ENCODE measurements around the gene ZYG11B.
"Not testable (repeated sequence)": the region's sequence is repeated elsewhere in the genome, so short reads cannot be mapped to it uniquely, and the experiment has no call there.

ZYG11B gene

DNA sequence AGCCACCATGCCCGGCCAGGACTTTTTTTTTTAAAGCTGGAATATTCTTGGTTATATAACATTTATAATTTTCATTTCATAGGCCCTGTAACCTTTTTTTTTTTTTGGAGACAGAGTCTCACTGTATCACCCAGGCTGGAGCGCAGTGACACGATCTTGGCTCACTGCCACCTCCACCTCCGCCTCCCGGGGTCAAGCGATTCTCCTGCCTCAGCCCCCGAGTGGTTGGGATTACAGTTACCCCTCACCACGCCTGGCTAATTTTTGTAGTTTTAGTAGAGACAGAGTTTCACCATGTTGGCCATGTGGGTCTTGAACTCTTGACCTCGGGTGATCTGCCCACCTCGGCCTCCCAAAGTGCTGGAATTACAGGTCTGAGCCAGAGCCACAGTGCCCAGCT lies 12.6 kb downstream of the ZYG11B start:
- Histone ChIP-seq H3K4me1 (ENCODE audit: control insufficient read depth, insufficient read depth, low read length, poor library complexity, severe bottlenecking) (no peaks in the 10 kb centered on the region), H3K36me3 (ENCODE audit: control insufficient read depth, insufficient read depth, low read length) (peaks cover 15% of the 10 kb centered on the region), H3K27ac (ENCODE audit: low read depth, low read length, severe bottlenecking) (no peak overlapping the region), H3K4me3 (ENCODE audit: extremely low read depth, insufficient read depth, low read length, poor library complexity, severe bottlenecking) (no peak overlapping the region), H3K9me3 (ENCODE audit: control insufficient read depth, low read length) (peaks cover 3% of the 10 kb centered on the region)
- 88 to 93% methylated on average over 2 of the region's 10 CpGs for WGBS, 2 experiments (ENCODE audit: insufficient coverage in 2 of 2)

DNA sequence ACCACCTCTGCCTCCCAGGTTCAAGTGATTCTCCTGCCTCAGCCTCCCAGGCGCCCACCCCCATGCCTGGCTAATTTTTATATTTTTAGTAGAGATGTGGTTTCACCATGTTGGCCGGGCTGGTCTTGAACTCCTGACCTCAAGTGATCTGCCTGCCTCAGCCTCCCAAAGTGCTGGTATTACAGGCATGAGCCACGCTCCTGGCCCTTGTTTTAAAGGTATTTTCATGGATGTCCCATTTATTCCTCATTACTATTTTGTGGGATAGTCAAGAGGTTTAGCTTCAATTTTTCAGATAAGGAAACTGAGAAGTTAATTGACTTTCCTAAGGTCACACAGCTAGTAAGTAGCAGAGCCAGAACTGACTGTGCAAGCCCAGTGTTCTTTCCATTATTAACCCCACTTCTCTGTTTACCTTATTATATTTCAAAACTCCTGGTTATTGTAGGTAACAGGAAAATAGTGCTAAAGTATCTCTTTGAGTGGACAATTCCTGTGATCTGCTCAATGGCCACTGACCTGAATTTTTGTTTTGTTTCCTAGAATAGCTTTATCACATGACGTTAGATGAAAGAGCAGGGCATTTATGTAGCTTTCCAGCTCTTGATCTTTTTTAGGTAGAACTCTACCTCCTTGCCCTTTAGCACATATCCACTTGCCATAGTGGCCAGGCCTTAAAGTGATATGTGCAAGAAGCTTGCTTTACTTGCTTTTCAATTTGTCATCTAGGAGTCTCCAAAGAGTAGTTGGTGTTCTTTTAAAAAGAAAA lies 13.6 kb downstream of the ZYG11B start:
- 100% methylated on average over 2 of the region's 4 CpGs; no CpG with 5 or more reads in 1 of the 2 experiments for WGBS, 2 experiments (ENCODE audit: insufficient coverage in 2 of 2)
- Histone ChIP-seq H3K4me1 (ENCODE audit: control insufficient read depth, insufficient read depth, low read length, poor library complexity, severe bottlenecking) (no peaks in the 10 kb centered on the region), H3K27ac (ENCODE audit: low read depth, low read length, severe bottlenecking) (no peak overlapping the region), H3K4me3 (ENCODE audit: extremely low read depth, insufficient read depth, low read length, poor library complexity, severe bottlenecking) (no peak overlapping the region), H3K9me3 (ENCODE audit: control insufficient read depth, low read length) (peaks cover 3% of the 10 kb centered on the region), H3K36me3 (ENCODE audit: control insufficient read depth, insufficient read depth, low read length) (peaks cover 12% of the 10 kb centered on the region)

DNA sequence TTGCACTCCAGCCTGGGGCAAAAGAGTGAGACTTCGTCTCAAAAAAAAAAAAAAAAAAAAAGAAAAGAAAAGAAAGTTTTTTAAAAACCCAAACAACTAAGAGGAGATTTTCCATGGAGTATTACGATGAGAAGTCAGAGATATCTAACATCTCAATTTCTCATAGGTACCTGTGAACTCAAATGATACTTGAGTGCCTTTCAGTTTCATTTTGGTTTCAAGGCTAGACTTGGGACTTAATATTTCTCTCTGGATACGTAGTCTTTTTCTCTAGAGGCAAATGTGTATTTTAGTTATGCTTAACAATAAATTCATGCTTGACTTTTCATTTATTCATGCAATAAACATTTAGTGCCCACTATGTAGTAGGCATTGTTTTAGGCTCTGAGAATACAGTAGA lies 15.0 kb downstream of the ZYG11B start:
- Histone ChIP-seq H3K9me3 (ENCODE audit: control insufficient read depth, low read length) (peaks cover 3% of the 10 kb centered on the region), H3K4me3 (ENCODE audit: extremely low read depth, insufficient read depth, low read length, poor library complexity, severe bottlenecking) (no peak overlapping the region), H3K27ac (ENCODE audit: low read depth, low read length, severe bottlenecking) (no peak overlapping the region), H3K4me1 (ENCODE audit: control insufficient read depth, insufficient read depth, low read length, poor library complexity, severe bottlenecking) (no peaks in the 10 kb centered on the region), H3K36me3 (ENCODE audit: control insufficient read depth, insufficient read depth, low read length) (peaks cover 12% of the 10 kb centered on the region)
- no CpG with 5 or more reads among the region's 3 CpGs for WGBS, 2 experiments (ENCODE audit: insufficient coverage in 2 of 2)

DNA sequence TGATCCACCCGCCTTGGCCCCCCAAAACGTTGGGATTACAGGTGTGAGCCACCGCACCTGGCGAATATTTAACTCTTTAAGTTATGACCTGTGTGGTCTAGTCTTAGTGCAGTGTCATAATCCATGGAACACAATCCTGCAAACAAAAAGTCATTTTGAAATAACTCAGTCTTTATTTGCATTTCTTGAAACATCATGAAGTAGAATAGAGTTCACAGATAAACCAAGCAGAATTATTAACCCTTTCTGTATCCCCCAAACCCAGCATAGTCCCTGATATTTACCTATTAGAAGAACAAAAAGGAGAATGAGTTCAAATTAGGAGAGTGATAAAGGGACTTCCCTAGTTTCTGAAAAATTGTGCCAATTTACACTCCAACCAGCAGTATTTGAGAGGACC lies 19.9 kb downstream of the ZYG11B start:
- Histone ChIP-seq H3K9me3 (ENCODE audit: control insufficient read depth, low read length) (peaks cover 3% of the 10 kb centered on the region), H3K27ac (ENCODE audit: low read depth, low read length, severe bottlenecking) (no peak overlapping the region), H3K4me3 (ENCODE audit: extremely low read depth, insufficient read depth, low read length, poor library complexity, severe bottlenecking) (no peak overlapping the region), H3K36me3 (ENCODE audit: control insufficient read depth, insufficient read depth, low read length) (peaks cover 8% of the 10 kb centered on the region), H3K4me1 (ENCODE audit: control insufficient read depth, insufficient read depth, low read length, poor library complexity, severe bottlenecking) (peaks cover 5% of the 10 kb centered on the region)
- 81% methylated on average over 3 of the region's 4 CpGs; no CpG with 5 or more reads in 1 of the 2 experiments for WGBS, 2 experiments (ENCODE audit: insufficient coverage in 2 of 2)

DNA sequence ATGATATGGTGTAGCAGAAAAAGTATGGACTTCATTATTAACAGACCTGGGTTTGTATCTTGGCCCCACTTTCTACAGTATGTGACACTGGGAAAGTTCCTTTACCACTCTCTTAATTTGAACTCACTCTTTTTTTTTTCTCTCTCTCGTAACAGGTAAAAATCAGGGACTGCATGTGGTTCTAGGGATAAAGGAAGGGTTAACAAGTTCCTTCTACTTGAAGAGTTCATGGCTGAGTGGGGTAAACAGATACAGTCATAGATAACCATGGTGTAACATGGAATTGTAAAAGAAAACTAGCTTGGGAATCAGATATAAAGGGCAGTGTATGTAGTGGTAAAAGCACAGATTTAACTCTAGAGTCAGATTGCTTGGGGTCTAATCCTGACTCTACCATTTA lies 21.2 kb downstream of the ZYG11B start:
- Histone ChIP-seq H3K27ac (ENCODE audit: low read depth, low read length, severe bottlenecking) (no peak overlapping the region), H3K4me1 (ENCODE audit: control insufficient read depth, insufficient read depth, low read length, poor library complexity, severe bottlenecking) (peaks cover 5% of the 10 kb centered on the region), H3K4me3 (ENCODE audit: extremely low read depth, insufficient read depth, low read length, poor library complexity, severe bottlenecking) (no peak overlapping the region), H3K9me3 (ENCODE audit: control insufficient read depth, low read length) (no peaks in the 10 kb centered on the region), H3K36me3 (ENCODE audit: control insufficient read depth, insufficient read depth, low read length) (no peaks in the 10 kb centered on the region)
- no CpG with 5 or more reads among the region's 1 CpG for WGBS, 2 experiments (ENCODE audit: insufficient coverage in 2 of 2)

DNA sequence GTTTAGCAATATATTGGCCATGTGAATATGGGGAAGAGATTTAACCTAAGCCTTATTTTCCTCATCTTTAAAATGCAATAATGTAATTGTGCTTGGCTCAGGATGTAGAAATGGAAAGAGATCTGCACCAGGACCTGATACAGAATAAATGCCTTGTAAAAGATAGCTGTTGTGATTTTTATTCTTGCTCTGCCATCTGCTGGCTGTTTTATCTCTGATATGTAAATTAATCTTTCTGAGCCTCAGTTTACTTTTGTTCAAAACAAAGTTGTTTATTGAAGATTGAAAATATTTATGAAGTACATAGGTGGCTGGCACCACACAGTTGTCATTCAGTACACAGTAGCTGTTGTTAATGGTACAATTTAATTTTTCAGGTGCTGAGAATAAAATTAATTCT lies 21.9 kb downstream of the ZYG11B start:
- H3K27ac ChIP-seq (ENCODE audit: low read depth, low read length, severe bottlenecking), result no peak overlapping the region
- no peaks in the 10 kb centered on the region for H3K9me3 ChIP-seq (ENCODE audit: control insufficient read depth, low read length)
- H3K4me1 ChIP-seq (ENCODE audit: control insufficient read depth, insufficient read depth, low read length, poor library complexity, severe bottlenecking), result peaks cover 5% of the 10 kb centered on the region
- H3K36me3 ChIP-seq (ENCODE audit: control insufficient read depth, insufficient read depth, low read length), result no peaks in the 10 kb centered on the region
- H3K4me3 ChIP-seq (ENCODE audit: extremely low read depth, insufficient read depth, low read length, poor library complexity, severe bottlenecking), result no peak overlapping the region

DNA sequence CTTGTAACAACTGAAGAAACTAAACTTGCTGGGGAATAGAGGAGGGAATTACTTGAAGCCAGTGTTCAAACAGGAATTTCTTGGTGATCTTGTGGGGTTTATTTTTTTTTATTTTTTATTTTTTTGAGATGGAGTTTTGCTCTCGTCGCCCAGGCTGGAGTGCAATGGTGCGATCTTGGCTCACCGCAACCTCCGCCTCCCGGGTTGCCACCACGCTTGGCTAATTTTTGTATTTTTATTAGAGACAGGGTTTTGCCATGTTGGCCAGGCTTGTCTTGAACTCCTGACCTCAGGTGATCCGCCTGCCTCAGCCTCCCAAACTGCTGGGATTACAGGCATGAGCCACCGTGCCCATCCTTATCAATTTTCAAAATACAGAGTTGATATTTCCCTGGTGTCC lies 23.2 kb downstream of the ZYG11B start:
- not testable (repeated sequence) for H3K36me3 ChIP-seq (ENCODE audit: control insufficient read depth, insufficient read depth, low read length); H3K4me3 ChIP-seq (ENCODE audit: extremely low read depth, insufficient read depth, low read length, poor library complexity, severe bottlenecking); H3K9me3 ChIP-seq (ENCODE audit: control insufficient read depth, low read length); H3K27ac ChIP-seq (ENCODE audit: low read depth, low read length, severe bottlenecking); H3K4me1 ChIP-seq (ENCODE audit: control insufficient read depth, insufficient read depth, low read length, poor library complexity, severe bottlenecking)
- WGBS, 2 experiments (ENCODE audit: insufficient coverage in 2 of 2), result 92 to 94% methylated on average over 2 to 3 of the region's 9 CpGs

DNA sequence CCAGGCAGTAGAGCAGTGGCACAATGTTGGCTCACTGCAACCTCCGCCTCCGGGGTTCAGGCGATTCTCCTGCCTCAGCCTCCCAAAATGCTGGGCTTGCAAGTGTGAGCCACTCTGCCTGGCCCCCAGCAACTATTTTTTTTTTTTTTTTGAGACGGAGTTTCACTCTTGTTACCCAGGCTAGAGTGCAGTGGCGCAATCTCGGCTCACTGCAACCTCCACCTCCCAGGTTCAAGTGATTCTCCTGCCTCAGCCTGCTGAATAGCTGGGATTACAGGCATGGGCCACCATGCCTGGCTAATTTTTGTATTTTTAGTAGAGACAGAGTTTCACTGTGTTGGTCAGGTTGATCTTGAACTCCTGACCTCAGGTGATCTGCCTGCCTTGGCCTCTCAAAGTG lies 23.9 kb downstream of the ZYG11B start:
- 92 to 95% methylated on average over 3 to 5 of the region's 6 CpGs for WGBS, 2 experiments (ENCODE audit: insufficient coverage in 2 of 2)
- not testable (repeated sequence) for H3K4me1 ChIP-seq (ENCODE audit: control insufficient read depth, insufficient read depth, low read length, poor library complexity, severe bottlenecking); H3K27ac ChIP-seq (ENCODE audit: low read depth, low read length, severe bottlenecking); H3K4me3 ChIP-seq (ENCODE audit: extremely low read depth, insufficient read depth, low read length, poor library complexity, severe bottlenecking); H3K36me3 ChIP-seq (ENCODE audit: control insufficient read depth, insufficient read depth, low read length); H3K9me3 ChIP-seq (ENCODE audit: control insufficient read depth, low read length)

DNA sequence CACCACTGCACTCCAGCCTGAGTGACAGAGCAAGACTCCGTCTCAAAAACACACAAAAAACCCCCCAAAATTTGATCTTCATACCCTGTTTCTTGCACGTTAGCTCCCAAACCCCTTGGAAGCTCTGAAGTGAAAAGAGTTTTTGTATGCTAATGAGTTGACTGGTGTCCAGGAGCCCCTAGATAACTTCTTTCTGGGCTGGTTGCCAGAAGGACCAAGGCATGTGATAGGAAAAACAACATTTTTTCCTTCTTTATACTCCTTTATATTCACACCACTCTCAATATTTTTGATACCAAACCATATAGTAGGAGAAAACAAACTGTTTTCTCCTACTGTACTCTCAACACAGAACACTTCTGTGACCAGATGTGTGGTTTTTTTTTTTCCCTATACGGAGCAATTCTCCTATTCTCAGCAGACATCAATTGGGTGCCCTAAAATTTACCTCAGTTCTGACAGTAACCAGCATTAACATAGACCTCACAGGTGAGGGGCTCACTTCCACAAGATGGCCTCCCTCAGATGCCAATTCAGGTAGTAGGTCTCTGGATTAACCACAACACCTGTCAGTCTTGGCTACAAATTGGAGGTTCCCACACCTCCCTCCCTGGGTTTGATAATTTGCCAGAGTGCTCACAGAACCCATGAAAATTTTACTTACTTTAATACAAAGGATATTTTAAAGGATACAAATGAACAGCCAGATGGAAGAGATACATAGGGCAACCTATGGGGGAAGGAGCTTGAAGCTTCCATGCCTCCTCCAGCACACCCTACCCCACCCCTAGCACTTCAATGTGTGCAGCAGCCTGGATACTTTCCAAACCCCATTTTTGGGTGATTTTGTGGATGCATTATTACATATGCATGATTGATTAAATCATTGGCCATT lies 25.6 kb downstream of the ZYG11B start:
- no peak overlapping the region for H3K27ac ChIP-seq (ENCODE audit: low read depth, low read length, severe bottlenecking)
- H3K4me1 ChIP-seq (ENCODE audit: control insufficient read depth, insufficient read depth, low read length, poor library complexity, severe bottlenecking), result peaks cover 5% of the 10 kb centered on the region
- no peak overlapping the region for H3K4me3 ChIP-seq (ENCODE audit: extremely low read depth, insufficient read depth, low read length, poor library complexity, severe bottlenecking)
- peaks cover 5% of the 10 kb centered on the region for H3K36me3 ChIP-seq (ENCODE audit: control insufficient read depth, insufficient read depth, low read length)
- no peaks in the 10 kb centered on the region for H3K9me3 ChIP-seq (ENCODE audit: control insufficient read depth, low read length)
- whole genome bisulfite sequencing, 2 experiments (ENCODE audit: insufficient coverage in 2 of 2), result 90% methylated on average over 1 to 2 of the region's 3 CpGs

DNA sequence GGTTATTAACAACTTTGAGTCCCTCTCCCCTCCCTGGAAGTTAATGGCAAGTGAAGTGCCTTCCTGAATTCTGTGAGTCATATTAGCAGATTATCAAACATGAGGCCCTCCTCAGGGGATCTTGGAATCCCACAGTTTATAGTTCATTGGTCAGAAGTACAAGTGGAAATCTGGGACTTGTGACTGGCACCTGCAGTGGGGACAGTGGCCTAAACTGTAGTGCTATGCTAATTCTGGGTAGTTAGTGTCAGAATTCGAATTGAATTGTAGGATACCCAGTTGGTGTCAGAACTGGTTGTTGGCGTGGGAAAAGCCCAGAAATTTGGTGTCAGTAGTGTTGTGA lies 26.2 kb downstream of the ZYG11B start:
- Histone ChIP-seq H3K9me3 (ENCODE audit: control insufficient read depth, low read length) (no peaks in the 10 kb centered on the region), H3K36me3 (ENCODE audit: control insufficient read depth, insufficient read depth, low read length) (peaks cover 10% of the 10 kb centered on the region), H3K27ac (ENCODE audit: low read depth, low read length, severe bottlenecking) (no peak overlapping the region), H3K4me3 (ENCODE audit: extremely low read depth, insufficient read depth, low read length, poor library complexity, severe bottlenecking) (no peak overlapping the region), H3K4me1 (ENCODE audit: control insufficient read depth, insufficient read depth, low read length, poor library complexity, severe bottlenecking) (peaks cover 5% of the 10 kb centered on the region)
- 83 to 92% methylated on average over 2 of the region's 2 CpGs for WGBS, 2 experiments (ENCODE audit: insufficient coverage in 2 of 2)

DNA sequence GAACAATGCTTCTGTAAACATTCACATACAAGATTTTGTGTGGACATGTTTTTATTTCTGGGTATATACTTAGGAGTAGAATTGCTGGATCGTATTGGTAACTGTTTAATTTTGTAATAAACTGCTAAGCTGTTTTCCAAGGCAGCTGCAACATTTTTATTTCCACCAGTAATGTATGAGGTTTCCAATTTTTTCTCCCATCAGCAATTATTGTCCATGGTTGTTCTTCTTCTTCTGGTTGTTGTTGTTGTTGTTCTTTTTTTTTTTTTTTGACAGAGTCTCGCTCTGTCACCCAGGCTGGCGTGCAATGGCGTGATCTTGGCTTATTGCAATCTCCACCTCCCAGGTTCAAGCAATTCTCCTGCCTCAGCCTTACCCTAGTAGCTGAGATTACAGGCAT lies 26.9 kb downstream of the ZYG11B start:
- no CpG with 5 or more reads among the region's 4 CpGs for WGBS, 2 experiments (ENCODE audit: insufficient coverage in 2 of 2)
- peaks cover 17% of the 10 kb centered on the region for H3K36me3 ChIP-seq (ENCODE audit: control insufficient read depth, insufficient read depth, low read length)
- H3K4me3 ChIP-seq (ENCODE audit: extremely low read depth, insufficient read depth, low read length, poor library complexity, severe bottlenecking), result no peak overlapping the region
- peaks cover 5% of the 10 kb centered on the region for H3K4me1 ChIP-seq (ENCODE audit: control insufficient read depth, insufficient read depth, low read length, poor library complexity, severe bottlenecking)
- H3K9me3 ChIP-seq (ENCODE audit: control insufficient read depth, low read length), result no peaks in the 10 kb centered on the region
- H3K27ac ChIP-seq (ENCODE audit: low read depth, low read length, severe bottlenecking), result no peak overlapping the region

All from mesodermal cell (in vitro differentiated cells).